ENCODE data around the gene SCLY.

Gene SCLY

GRCh38 chr2:238125127-238125885 is 64.5 kb downstream of the SCLY start:
- TF ChIP-seq CTCF (conservative IDR thresholded peaks at IDR 0.05; ENCODE audit: low read length) (no peak), EZH2phosphoT487 (IDR thresholded peaks at IDR 0.05; ENCODE audit: borderline replicate concordance) (no peak)
- no peaks in the 10 kb centered on the region for H3K9me2 ChIP-seq (replicated peaks; ENCODE audit: low read depth, low read length)
- no peaks in the 10 kb centered on the region for H3K36me3 ChIP-seq (ENCODE audit: insufficient read depth, low read length)
- no peak overlapping the region for H2AFZ ChIP-seq (ENCODE audit: low read length)
- H3K4me2 ChIP-seq (ENCODE audit: low read depth, low read length, poor library complexity, severe bottlenecking): no peak overlapping the region
- H3K9ac ChIP-seq (ENCODE audit: low read depth, low read length, poor library complexity, severe bottlenecking): no peak overlapping the region
- no peaks in the 10 kb centered on the region for H3K27me3 ChIP-seq (ENCODE audit: insufficient read depth, low read length, poor library complexity, severe bottlenecking)
- no peaks in the 10 kb centered on the region for H3K79me2 ChIP-seq (ENCODE audit: insufficient read depth, low read length)
- H3K4me3 ChIP-seq (ENCODE audit: low read length, poor library complexity, severe bottlenecking): no peak overlapping the region
- H3K9me3 ChIP-seq (ENCODE audit: insufficient read depth, low read depth, low read length): no peaks in the 10 kb centered on the region
- no peaks in the 10 kb centered on the region for H3K4me1 ChIP-seq (ENCODE audit: insufficient read depth, low read length, poor library complexity, severe bottlenecking)
- no peaks in the 10 kb centered on the region for H4K20me1 ChIP-seq (ENCODE audit: insufficient read depth, low read length, poor library complexity, severe bottlenecking)
- H3F3A ChIP-seq (ENCODE audit: low read depth): no peaks in the 10 kb centered on the region

DNA sequence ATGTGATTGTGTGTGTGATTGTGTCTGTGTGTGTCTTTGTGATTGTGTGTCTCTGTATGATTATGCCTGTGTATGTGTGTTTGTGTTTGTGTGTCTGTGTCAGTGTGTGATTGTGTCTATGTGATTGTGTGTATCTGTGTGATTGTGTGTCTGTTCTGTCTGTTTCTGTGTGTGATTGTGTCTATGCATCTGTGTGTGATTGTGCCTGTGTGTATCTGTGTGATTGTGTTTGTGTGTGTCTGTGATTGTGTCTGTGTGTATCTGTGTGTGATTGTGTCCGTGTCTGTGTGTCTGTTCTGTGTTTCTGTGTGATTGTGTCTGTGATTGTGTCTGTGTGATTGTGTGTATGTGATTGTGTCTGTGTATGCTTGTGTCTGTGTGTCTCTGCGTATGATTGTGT is 65.5 kb downstream of the SCLY start:
- no peaks in the 10 kb centered on the region for H3F3A ChIP-seq (ENCODE audit: low read depth)
- H3K4me2 ChIP-seq (ENCODE audit: low read depth, low read length, poor library complexity, severe bottlenecking): no peak overlapping the region
- no peak overlapping the region for H3K9ac ChIP-seq (ENCODE audit: low read depth, low read length, poor library complexity, severe bottlenecking)
- no peak overlapping the region for H3K4me3 ChIP-seq (ENCODE audit: low read length, poor library complexity, severe bottlenecking)
- no peaks in the 10 kb centered on the region for H3K9me2 ChIP-seq (replicated peaks; ENCODE audit: low read depth, low read length)
- H3K36me3 ChIP-seq (ENCODE audit: insufficient read depth, low read length): no peaks in the 10 kb centered on the region
- H2AFZ ChIP-seq (ENCODE audit: low read length): no peak overlapping the region
- no peaks in the 10 kb centered on the region for H4K20me1 ChIP-seq (ENCODE audit: insufficient read depth, low read length, poor library complexity, severe bottlenecking)
- TF ChIP-seq CTCF (conservative IDR thresholded peaks at IDR 0.05; ENCODE audit: low read length): no peak
- no peaks in the 10 kb centered on the region for H3K27me3 ChIP-seq (ENCODE audit: insufficient read depth, low read length, poor library complexity, severe bottlenecking)
- no peaks in the 10 kb centered on the region for H3K9me3 ChIP-seq (ENCODE audit: insufficient read depth, low read depth, low read length)
- H3K4me1 ChIP-seq (ENCODE audit: insufficient read depth, low read length, poor library complexity, severe bottlenecking): no peaks in the 10 kb centered on the region
- no peaks in the 10 kb centered on the region for H3K79me2 ChIP-seq (ENCODE audit: insufficient read depth, low read length)

- H3F3A ChIP-seq (ENCODE audit: low read depth): no peaks in the 10 kb centered on the region
- H3K9me2 ChIP-seq (replicated peaks; ENCODE audit: low read depth, low read length): no peaks in the 10 kb centered on the region
- H3K4me1 ChIP-seq (ENCODE audit: insufficient read depth, low read length, poor library complexity, severe bottlenecking): no peaks in the 10 kb centered on the region
- no peaks in the 10 kb centered on the region for H4K20me1 ChIP-seq (ENCODE audit: insufficient read depth, low read length, poor library complexity, severe bottlenecking)
- no peak overlapping the region for H3K4me3 ChIP-seq (ENCODE audit: low read length, poor library complexity, severe bottlenecking)
- TF ChIP-seq EZH2phosphoT487 (IDR thresholded peaks at IDR 0.05; ENCODE audit: borderline replicate concordance): no peak
- TF ChIP-seq CTCF (conservative IDR thresholded peaks at IDR 0.05; ENCODE audit: low read length): no peak
- no peaks in the 10 kb centered on the region for H3K9me3 ChIP-seq (ENCODE audit: insufficient read depth, low read depth, low read length)
- no peak overlapping the region for H3K4me2 ChIP-seq (ENCODE audit: low read depth, low read length, poor library complexity, severe bottlenecking)
- H2AFZ ChIP-seq (ENCODE audit: low read length): no peak overlapping the region
- no peaks in the 10 kb centered on the region for H3K27me3 ChIP-seq (ENCODE audit: insufficient read depth, low read length, poor library complexity, severe bottlenecking)
- no peaks in the 10 kb centered on the region for H3K79me2 ChIP-seq (ENCODE audit: insufficient read depth, low read length)
- H3K36me3 ChIP-seq (ENCODE audit: insufficient read depth, low read length): no peaks in the 10 kb centered on the region
- H3K9ac ChIP-seq (ENCODE audit: low read depth, low read length, poor library complexity, severe bottlenecking): no peak overlapping the region
Observed at GRCh38 chr2:238126775-238127164, 66.0 kb downstream of the SCLY start.
